ENCODE results near the gene PRKCZ.

GRCh38 chr1:2079396-2080085 lies 29.3 kb downstream of the PRKCZ start:
- TF ChIP-seq CTCF (IDR thresholded peaks at IDR 0.05) = no peak
- TF ChIP-seq POLR2A (IDR thresholded peaks at IDR 0.05) = no peak

Data from vagina (tissue), 2 donors.